Hindlimb muscle (tissue), 1 donor: ENCODE data around the gene SUMO2. TPM values are rescaled to one million over a fixed set of nuclear protein-coding genes. Genes with fewer than 3 reads are reported as not detected.

Experiments
- DNase-seq: peaks from one replicate; pipeline ENCODE4 v3.0.0-alpha.2; 2013
- polyA plus RNA-seq: library from polyadenylated mRNA; unstranded; fragments of 120-200 nt; gene quantifications from one replicate; pipeline ENCODE4 v1.2.1, GENCODE V29; 2013; ENCODE audit not compliant: insufficient read length

The SUMO2 gene
- polyA plus RNA-seq, 1 donor: 309 TPM

GRCh38 chr17:75116737-75117136, 66.0 kb downstream of the SUMO2 start:
- DNase-seq: no peak

Other genes starting within 250 kb of the SUMO2 start
- gene OTOP3, start 247.1 kb downstream of the SUMO2 start, polyA plus RNA-seq: not detected
- gene HID1, start 210.2 kb downstream of the SUMO2 start, polyA plus RNA-seq: 7.9 TPM
- gene CDR2L, start 195.3 kb downstream of the SUMO2 start, polyA plus RNA-seq: 7.1 TPM
- gene MRPL58, start 170.3 kb downstream of the SUMO2 start, polyA plus RNA-seq: 21.2 TPM
- gene ATP5PD, start 136.0 kb downstream of the SUMO2 start, polyA plus RNA-seq: 216 TPM
- gene KCTD2, start 135.7 kb downstream of the SUMO2 start, polyA plus RNA-seq: 25.1 TPM
- gene SLC16A5, start 95.0 kb downstream of the SUMO2 start, polyA plus RNA-seq: 11.2 TPM
- gene ARMC7, start 73.0 kb downstream of the SUMO2 start, polyA plus RNA-seq: 8.1 TPM
- gene NT5C, start 51.2 kb downstream of the SUMO2 start, polyA plus RNA-seq: 48.7 TPM
- gene JPT1, start 28.4 kb downstream of the SUMO2 start, polyA plus RNA-seq: 374 TPM
- 40.7 TPM for gene NUP85, start 22.7 kb upstream of the SUMO2 start, polyA plus RNA-seq
- gene GGA3, start 78.6 kb upstream of the SUMO2 start, polyA plus RNA-seq: 31.5 TPM
- gene MRPS7, start 78.9 kb upstream of the SUMO2 start, polyA plus RNA-seq: 57.6 TPM
- gene MIF4GD, start 88.3 kb upstream of the SUMO2 start, polyA plus RNA-seq: 13.1 TPM
- gene SLC25A19, start 106.5 kb upstream of the SUMO2 start, polyA plus RNA-seq: 6.8 TPM
- gene GRB2, start 222.7 kb upstream of the SUMO2 start, polyA plus RNA-seq: 161 TPM